Hair follicular keratinocyte (primary cell): ENCODE data around the gene IGIP. TPM values are rescaled to one million over a fixed set of nuclear protein-coding genes. Genes with fewer than 3 reads are reported as not detected.

Experiments
- total RNA-seq: library from RNA; depleted of rRNA; stranded (reverse); fragments of >200 nt; gene quantifications from 2 replicates; pipeline ENCODE4 v1.2.3, GENCODE V29; 2015

Gene IGIP
- total RNA-seq = 0.87 and 1.9 TPM in 2 replicates

GRCh38 chr5:140125637-140126036 lies at the start of gene IGIP:
Gene IGIP (plus strand): TSS chr5:140125937. CDS start chr5:140128477, 2,540 bp downstream.

GRCh38 chr5:140113699-140114263 lies 12.0 kb upstream of the IGIP start, which contains the start of gene PURA:
Gene PURA (plus strand): TSS chr5:140114109. CDS start chr5:140114182, 73 bp downstream.

GRCh38 chr5:140174465-140175366 lies 49.0 kb downstream of the IGIP start, which contains the start of gene CYSTM1:
Gene CYSTM1 (plus strand): TSS chr5:140175188. CDS start chr5:140194466, 19,278 bp downstream.

Other genes with a start within 250 kb of the IGIP start
- 0.08 and 1.2 TPM in 2 replicates for gene NRG2, start 82.6 kb upstream of the IGIP start, total RNA-seq
- 6.1 and 6.6 TPM in 2 replicates for gene PURA, start 11.8 kb upstream of the IGIP start, total RNA-seq
- 81.1 and 84.3 TPM in 2 replicates for gene CYSTM1, start 49.3 kb downstream of the IGIP start, total RNA-seq
- 99.4 and 101 TPM in 2 replicates for gene PFDN1, start 177.2 kb downstream of the IGIP start, total RNA-seq
- 55.2 and 168 TPM in 2 replicates for gene HBEGF, start 220.7 kb downstream of the IGIP start, total RNA-seq
- not detected in 2 replicates for gene SLC4A9, start 234.3 kb downstream of the IGIP start, total RNA-seq